Activated T-cell treated with anti-CD3 and anti-CD28 coated beads for 24 hours (primary cell): ENCODE measurements around the gene AXIN2.

Source experiments
- DNase-seq: peaks from one replicate; pipeline ENCODE4 v3.0.0-alpha.2; 2020; ENCODE audit warnings: low read depth

The AXIN2 gene

GRCh38 chr17:65584604-65585521 is 23.4 kb upstream of the AXIN2 start:
- no peak for DNase-seq

GRCh38 chr17:65583921-65584603 is 22.6 kb upstream of the AXIN2 start:
- no peak for DNase-seq

DNA sequence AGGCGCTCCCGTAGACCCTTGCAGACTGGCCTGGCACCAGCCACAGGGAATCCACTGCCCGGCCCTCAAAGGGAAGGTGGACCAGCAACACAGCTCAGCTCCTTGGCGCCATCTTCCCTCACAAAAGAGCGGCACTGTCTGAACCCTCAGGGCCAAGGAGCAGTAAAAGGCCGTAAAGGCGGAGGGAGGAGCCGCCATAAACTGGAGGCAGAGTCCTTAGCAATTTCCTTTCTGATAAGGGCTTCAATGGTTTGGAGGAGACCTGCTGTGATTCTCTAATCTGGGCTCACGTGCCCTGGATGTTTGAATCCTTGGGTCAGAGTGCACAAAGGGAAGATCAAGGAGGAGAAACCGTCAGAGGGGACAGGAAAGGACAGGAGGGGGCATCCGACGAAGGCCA is 15.5 kb upstream of the AXIN2 start:
- DNase-seq = no peak

DNA sequence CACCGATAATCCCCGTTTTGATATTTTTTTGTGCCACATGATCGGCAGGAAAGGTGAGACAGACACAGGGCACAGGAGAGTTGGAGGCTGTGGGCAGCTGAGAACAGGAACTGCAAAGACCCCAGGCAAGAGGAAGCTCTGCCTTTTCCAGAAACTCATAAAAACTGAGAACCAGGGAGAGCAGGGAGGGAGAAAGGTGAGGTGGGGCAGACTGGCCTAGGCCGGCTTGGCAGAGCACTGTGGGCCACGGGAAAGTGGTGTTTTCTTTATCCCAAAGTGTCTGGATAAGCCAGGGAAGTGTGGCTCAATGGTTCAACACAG is 11.8 kb upstream of the AXIN2 start:
- DNase-seq = no peak

DNA sequence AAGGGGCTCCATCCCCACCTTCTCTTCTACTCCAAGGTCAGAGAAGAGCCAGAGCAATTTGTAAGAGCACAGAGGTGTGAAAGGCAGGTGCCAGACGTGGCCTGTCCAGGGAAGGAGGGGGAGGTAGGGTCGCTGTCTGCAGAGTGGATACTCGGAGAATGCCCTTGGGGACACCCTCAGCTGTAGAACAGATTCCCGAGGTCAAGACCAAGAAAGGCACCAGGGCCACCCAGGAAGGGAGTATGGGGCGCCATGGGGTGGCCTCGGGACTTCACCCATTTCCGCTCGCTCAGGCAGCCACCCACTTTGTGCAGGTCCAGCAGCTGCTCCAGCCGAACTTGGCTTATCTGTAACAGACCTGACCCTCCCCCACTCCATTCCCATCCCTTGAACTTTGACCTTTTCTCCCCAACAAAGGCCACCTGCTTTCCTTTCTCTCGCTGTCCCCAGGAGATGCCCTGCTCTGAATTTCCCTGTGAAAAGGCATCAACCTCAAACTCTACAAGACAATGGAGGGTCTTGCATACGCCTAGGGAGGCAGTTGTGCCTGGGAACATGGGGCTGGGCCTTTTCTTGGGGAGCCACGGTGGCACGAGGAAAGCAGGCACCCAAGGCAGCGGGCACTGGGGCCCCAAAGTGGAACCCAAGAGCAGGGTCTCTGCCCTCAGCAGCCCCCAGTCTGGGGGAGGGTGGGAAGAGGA is 11.3 kb upstream of the AXIN2 start:
- no peak for DNase-seq

DNA sequence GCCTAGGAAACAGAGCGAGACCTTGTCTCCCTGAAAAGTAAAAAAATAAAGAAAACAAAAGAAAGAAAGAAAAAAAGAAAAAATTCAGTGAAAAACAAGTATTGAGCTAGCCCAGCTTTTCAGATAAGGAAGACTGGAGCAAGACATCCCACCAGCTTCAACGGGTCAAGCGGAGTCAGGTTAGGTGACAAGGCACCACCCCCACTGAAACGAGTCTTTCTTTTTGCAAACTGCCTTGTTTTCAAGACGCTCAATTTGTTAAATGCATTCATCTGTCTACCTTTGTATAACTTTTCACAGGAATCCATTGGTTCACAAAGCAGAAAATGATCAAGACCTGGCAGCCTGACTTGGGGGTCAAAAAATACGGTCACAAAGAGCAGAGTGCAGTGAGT is 10.7 kb upstream of the AXIN2 start:
- DNase-seq = no peak

DNA sequence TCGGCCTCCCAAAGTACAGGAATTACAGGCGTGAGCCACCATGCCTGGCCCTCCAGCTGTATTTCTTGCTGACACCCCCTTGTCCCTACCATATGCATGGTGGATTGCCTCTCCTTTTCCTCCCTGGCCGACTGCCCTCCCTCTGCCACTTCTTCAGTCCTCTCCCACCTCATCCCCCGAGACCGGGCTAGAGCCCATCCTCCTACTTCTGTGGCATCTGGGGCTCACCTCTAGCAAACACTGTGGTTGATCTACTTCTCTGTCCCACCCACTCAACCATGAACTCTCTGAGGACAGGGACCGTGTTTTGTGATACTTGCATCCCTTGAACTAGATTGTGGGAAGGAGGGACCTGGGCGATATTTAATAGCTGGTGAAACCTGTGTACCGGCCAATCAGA is 7.5 kb upstream of the AXIN2 start:
- DNase-seq = no peak

DNA sequence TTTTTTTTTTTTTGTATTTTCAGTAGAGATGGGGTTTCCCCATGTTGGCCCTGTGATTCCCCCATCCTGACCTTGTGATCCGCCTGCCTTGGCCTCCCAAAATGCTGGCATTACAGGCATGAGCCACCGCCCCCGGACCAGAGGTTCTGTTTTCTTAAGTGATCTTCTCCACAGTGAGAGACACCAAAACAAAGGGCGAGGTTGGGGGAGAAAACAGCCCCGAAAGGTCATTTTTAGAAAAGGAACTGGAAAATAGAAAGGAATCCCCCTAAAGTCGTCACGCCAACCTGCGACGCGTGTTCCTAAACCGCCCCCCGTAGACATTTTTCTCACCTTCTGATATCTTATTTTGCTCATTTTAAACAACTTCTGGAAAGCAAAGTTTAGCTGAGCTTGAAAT is 6.1 kb upstream of the AXIN2 start:
- DNase-seq = no peak

- DNase-seq = no peak
Observed at GRCh38 chr17:65565559-65565958, 4.1 kb upstream of the AXIN2 start.

DNA sequence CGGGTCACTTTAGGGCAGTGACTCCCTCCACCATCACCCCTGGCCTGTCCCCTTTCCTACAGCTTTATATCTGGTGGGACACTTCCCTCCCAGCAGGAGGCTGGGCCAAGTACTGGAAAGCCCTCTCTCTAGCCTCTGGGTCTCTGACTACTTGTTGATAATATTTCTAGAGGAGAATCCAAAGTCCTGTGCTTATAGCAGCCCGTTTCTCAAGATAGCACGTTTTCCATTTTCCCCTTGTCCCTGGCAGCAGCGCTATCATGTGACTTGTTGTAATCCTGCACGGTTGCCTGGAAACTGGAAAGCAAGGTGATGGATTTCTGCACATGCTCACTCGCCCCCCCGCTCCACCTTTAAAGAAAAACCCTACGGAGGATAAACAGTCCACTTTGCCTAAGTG is 3.3 kb upstream of the AXIN2 start:
- no peak for DNase-seq

DNA sequence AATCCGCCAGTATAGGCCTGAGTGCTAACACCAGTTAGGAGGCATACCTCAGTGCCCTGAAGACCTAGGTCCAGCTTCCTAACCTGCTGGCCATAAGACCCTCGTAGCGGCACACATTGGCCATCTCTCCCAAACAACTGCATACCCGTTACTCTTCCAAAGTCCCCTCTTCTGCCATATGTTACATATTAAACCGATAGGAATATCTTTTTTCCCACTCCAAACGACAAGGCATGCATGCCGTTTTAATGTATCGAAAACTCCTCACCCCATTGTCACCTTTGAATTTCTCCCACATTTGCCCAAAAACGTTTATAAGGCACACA is 721 bp upstream of the AXIN2 start:
- no peak for DNase-seq

DNA sequence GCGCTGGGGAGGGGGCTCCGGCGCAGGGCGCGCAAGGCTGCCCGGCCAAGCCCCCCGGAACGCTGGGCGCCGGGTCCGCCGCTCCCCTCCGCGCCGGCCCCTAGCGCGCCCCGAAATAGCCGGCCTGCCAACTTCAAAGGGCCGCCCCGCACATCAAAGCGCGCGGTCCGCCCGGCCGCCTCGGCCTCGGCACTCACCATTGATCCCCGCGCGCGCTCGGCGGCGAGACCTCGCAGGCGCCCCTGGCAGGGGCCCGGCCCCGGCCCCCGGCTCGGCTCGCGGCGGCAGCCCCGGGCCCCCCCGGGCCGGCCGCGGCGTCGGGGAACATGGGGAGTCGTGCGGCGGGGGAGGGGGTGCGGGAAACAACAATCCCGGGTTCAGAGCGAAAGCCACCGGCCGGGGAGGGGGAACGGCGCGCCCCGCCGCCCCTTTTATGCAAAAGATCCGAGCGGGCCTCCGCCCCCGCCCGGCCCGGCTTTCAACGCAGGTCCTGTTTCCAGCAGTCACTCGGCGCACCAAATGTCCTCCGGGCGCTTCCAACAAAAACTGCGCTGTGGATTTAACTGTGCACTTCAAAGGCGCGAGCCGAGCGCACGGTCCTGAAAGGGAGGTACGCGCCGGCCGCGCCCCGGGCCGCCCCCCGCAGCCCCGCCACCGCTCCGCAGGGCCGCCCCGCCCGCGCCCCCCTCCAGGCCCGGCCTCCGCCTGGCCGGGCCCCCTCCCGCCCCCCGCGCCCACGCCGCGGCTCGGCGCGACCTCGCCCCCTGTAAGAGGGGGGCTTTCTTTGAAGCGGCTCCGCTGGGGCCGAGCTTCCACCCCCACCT is 608 bp downstream of the AXIN2 start:
- DNase-seq = peak; percentile 60

DNA sequence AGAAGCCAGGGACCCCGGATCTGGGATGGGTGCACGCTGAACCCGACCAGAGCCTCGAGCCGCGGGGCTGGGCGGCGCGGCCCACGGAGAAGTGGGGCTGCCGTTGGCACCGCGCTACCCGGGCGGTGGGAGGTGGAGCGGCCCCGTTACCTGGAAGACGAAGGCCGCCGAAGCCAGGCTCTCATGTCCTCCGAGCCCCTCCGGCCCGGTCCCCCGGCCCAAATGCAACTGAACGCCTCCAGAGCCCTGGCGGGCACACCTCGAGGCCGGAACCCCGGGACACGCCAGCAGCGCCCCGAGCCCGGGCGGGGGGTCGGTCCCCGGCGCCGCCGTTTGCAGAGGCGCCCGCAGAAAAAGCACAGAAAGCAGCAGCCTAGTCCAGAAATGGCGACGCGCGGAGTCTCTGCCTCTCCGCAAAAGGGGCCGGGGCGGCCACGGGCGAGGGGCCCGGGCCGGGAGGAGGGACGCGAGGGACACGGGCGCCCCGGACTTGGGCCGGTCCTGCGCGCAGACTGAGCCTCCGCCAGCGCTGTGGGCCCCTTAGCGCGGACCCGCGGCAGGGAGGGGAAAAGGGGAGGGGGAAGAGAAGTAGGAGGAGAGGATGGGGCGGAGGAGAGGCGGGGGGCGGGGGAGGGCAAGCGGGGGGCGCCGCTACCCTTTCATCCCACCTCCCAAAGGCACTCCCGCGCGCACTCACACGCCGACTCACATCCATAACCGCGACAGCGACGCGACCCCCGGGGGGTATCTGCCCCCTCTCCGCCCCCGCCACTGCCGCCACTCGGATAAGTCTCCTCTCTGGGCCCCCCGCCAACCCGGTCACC is 1.4 kb downstream of the AXIN2 start:
- no peak for DNase-seq

- no peak for DNase-seq
Observed at GRCh38 chr17:65559461-65559803, 2.0 kb downstream of the AXIN2 start.

- no peak for DNase-seq
Observed at GRCh38 chr17:65558683-65559460, 2.6 kb downstream of the AXIN2 start.

DNA sequence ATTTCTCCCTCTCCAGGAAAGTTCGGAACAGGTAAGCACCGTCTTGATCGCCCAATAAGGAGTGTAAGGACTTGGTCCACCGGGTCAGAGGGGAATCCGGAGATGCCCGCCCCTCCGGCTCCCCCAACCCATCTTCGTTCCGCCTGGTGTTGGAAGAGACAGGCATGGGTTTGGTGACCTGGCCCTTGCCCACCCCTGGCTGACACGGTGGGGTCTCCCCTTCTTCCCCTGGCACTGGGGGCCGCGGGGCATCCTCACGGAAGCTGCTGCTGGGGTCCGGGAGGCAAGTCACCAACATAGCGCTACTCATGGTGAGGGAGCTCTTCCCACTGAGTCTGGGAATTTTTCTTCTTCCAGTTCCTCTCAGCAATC is 3.2 kb downstream of the AXIN2 start:
- DNase-seq = no peak

GRCh38 chr17:65557349-65558310 is 3.8 kb downstream of the AXIN2 start:
- DNase-seq = no peak

- no peak for DNase-seq
Observed at GRCh38 chr17:65556910-65557348, 4.5 kb downstream of the AXIN2 start.
